Stimulated activated CD4-positive, alpha-beta T cell treated with anti-CD3 and anti-CD28 coated beads, Interleukin-4, amount 100 ng/mL, for 1 hour (primary cell): Measurements from ENCODE around the gene CUBN.
A peak's percentile ranks its signal among the peaks of the same experiment; 100 is the strongest.

ENCODE experiments used
- DNase-seq: peaks from one replicate; pipeline ENCODE4 v3.0.0-alpha.2; 2020

Gene CUBN

GRCh38 chr10:17129741-17130140 lies at the start of gene CUBN:
CUBN (minus strand) TSS chr10:17129811; CDS start chr10:17129765, 46 bp downstream.
- no peak for DNase-seq

DNA sequence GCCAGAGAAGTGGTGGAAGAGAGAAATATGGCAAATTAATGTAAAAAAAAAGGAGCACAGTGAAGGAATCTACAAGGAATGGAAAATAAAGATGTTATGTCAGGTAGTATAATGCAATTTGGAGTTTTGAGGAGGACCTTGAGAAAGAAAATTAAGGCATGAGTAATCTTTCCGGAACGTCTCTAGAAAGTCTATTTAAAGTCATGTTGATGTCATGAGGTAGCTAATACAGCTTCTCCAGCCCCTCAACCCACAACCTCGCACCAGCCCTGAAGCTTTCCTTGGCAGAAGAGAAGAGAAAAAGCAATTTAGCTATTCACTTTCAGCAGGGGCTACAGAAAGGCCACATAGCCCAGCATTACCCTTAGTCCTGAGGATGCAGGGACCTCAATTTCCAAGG lies 49.4 kb upstream of the CUBN start:
- no peak for DNase-seq

DNA sequence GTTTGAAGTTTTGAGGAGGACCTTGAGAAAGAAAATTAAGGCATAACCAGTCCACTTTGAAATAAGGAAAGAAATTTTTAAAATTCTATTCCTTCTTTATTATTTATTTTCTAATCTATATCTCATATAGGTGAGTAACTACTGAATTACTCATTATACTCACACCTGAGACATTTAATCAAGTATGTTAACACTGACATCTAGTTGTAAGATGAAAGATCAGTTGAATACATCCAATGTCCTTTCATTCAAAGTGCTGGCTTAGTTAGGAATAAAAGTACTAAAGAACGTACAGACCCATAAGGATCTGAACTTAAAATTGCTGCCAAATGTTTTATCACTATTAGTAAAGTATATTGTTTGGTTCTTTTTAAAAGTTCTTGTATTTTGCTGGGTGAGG lies 48.4 kb upstream of the CUBN start:
- DNase-seq, result no peak

DNA sequence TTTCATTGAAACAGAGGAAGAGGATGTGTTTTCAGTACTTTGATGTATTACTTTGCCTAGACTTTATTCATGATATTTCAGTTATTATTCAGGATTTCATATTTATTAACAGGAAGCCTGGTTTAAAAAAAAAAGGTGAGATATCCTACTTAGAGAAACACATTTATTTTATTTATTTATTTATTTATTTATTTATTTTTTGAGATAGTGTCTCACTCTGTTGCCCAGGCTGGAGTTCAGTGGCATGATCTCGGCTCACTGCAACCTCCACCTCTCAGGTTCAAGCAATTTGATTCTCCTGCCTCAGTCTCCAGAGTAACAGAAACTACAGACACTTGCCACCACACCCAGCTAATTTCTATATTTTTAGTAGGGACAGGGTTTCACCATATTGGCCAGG lies 47.4 kb upstream of the CUBN start:
- DNase-seq, result no peak

- DNase-seq, result no peak
These were observed 46.5 kb upstream of the CUBN start for GRCh38 chr10:17176091-17176490.

DNA sequence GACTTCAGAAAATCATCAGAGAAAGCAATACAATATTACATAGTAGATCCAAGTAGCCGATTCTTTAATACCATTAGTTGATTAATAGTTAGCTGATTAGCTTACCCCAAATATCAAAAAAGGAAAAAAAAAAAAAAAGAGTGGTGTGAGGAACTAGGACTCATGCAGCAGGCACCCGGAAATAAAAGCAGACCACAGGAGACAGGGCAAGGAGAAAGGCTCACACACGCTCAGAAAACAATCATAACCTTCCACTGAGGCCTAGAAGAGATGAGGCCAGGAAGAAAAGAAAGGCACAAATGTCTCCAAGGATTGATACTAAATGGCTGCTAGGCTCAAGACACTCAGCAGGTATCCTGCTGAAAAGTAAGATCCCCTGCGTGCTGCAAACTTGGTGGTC lies 45.9 kb upstream of the CUBN start:
- DNase-seq, result no peak

GRCh38 chr10:17174626-17175025 lies 45.0 kb upstream of the CUBN start:
- no peak for DNase-seq

DNA sequence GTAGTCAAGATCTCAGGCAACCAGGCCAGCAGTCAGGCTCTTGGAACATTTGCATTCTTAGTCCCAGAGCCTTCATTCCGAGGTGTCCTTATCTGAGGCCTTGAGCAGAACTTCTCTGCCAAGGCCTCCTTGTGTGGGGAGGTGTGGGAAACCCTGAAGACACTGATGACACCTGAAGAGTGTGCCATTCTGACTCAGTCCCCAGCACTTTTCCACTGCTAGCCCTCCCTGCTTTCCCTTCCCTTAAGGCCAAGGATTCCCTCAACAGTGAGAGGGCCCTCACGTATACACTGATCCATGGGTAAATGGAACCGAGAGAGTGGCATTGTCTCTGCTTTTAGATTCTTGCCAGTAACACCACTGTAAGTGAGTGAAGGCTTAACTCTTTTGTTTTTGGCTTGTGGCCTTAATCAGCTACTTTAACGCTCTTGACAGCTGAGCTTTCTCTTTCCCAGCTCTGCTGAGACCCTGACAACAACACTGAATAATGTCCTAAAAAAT lies 41.6 kb upstream of the CUBN start:
- no peak for DNase-seq

GRCh38 chr10:17169803-17170202 lies 40.2 kb upstream of the CUBN start:
- DNase-seq, result no peak

DNA sequence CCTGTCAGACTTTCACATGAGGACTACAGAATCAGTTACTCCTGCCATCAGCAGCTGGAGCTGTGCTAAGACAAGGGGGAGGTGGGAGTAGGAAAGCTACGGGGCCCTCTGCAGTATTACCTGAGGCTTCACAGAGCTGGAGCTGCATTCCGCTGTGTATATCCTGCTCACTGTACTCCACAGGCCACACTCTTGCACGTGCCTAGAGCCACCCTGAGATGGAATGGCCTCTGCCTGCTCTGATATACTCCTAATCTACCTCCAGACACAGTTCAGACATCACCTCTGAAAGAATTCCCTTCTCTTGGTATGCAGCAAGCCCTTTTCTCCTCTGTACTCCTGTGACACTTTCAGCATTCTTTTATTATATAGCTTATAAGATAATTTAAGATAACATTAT lies 37.1 kb upstream of the CUBN start:
- no peak for DNase-seq

DNA sequence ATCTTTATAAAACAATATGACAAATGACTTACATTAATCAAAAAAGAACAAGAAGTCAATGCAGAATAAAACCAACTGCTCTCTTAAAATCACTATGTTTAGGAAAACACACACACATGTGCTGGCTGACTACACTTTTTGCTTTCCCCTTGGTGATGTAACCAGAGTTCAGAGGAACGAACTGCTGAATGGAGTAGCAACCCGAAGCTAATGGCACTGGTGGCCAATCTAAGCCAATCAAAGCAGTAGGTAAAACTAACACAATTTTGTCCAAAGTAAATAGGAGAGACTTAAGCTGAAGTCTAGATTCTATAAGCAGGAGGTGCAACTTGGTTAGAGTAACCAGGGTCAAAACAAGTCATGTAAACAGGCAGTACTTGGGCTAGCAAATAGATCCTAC lies 33.2 kb upstream of the CUBN start:
- no peak for DNase-seq

- no peak for DNase-seq
These were observed 32.2 kb upstream of the CUBN start for GRCh38 chr10:17161775-17162174.

DNA sequence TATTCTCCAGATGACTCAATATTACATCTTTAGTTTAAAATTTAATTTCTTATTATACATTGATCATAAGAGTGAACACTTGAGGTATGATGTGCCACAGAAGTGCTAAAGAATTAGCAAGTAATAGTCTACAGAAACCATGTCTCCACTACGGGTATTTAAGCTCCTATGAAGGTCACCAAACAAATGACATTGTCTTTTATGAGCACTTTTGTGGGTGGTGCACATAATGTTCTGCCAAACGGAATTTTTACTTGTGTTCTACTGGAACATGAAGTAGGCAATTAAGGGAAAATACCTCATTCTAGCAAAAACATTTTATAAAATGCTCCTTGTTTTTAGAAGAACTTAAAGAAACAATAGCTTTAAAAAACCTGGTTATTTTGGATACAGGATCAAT lies 27.4 kb upstream of the CUBN start:
- DNase-seq, result no peak

DNA sequence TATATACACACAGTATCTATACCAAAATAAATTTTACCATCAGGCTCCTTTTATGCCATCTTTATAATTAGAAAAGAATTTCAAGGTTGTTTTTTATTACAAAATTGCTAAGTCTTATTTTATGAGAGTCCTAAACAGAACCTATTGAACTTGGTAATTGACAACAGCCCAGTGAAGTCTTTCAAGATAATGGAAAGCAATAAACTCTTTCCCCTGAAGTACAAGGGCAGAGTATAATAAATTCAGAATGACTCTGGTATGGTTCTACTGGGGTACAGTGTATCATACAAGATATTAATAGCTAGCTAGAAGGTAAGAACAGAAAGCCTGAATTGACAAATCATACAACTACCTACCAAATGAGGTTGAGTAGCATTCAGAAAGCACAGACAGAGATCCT lies 26.2 kb upstream of the CUBN start:
- DNase-seq, result no peak

GRCh38 chr10:17154116-17154515 lies 24.5 kb upstream of the CUBN start:
- no peak for DNase-seq

- no peak for DNase-seq
These were observed 23.7 kb upstream of the CUBN start for GRCh38 chr10:17153321-17153720.

- no peak for DNase-seq
These were observed 22.1 kb upstream of the CUBN start for GRCh38 chr10:17151716-17152115.

- DNase-seq, result no peak
These were observed 18.4 kb upstream of the CUBN start for GRCh38 chr10:17147884-17148489.

DNA sequence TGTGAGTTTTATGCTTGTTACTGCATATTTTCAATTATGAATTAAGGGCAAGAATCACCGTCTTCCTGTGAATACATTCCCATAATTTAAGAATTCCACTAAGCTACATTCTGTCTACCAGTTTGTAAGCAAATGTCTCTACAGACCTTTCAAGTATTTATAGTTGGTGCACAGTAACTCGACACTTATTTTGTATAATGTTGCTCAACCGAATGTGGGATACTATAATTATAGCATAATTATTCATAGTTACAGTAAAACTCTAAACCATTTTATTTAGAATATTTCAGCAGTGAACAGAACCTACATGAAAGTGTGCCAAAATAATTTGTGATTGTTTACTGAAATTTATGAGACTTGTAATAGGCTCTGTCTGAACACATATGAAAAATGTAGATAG lies 17.3 kb upstream of the CUBN start:
- no peak for DNase-seq

DNA sequence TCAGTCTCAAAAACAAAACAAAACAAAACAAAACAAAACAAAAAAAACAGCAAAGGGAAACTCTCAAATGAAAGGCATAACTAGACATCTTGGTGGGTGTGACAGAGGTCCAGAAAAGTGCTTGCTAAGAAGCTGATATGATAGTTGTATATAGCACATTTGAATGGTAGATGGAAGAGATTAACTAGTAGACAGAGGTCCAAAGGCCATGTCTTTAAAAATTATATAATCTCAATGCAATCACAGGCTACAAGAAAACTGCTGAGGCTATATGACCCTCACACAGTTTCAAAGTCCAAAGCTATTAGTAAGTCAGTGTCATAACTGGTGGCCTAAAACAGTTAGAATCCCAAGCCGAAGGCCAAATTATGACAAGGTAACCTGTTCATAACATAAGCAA lies 15.6 kb upstream of the CUBN start:
- no peak for DNase-seq

DNA sequence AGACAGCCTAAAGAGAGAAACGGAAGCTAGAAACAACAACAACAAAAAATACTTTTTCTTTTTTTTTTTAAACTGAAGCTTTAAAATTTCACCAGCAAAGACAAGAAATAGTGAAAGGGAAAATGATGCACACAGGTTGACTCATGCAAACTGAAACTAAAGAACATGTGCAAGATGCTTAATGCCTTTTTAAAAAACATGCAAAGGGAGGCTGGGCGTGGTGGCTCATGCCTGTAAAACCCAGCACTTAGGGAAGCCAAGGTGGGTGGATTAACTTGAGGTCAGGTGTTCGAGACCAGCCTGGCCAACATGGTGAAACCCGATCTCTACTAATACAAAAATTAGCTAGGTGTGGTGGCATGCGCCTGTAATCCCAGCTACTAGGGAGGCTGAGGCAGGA lies 15.1 kb upstream of the CUBN start:
- peak; percentile 61 for DNase-seq

DNA sequence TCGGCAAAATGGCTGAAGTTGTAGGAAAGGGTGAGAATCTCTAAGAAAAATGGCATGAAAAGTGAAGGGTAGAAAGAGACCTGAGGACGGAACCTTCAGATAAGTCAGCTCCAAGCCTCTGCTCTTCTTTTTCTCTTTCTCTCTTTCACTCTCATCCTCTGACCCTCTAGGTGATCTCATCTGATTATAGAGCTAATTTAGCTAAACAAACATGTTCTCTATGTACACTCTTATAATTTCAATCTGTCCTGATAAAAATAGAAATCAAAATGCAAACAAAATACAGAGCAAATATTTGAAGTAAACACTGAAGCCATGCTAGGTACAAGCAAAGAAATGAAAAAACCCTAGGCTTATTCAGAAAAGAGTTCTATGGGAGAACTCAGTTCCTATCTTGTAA lies 14.4 kb upstream of the CUBN start:
- DNase-seq, result no peak

- DNase-seq, result no peak
These were observed 13.6 kb upstream of the CUBN start for GRCh38 chr10:17143055-17143690.

- DNase-seq, result no peak
These were observed 12.1 kb upstream of the CUBN start for GRCh38 chr10:17141504-17142229.
